ENCODE results near the gene ACTR6.

GRCh38 chr12:100214518-100214917 lies 13.9 kb downstream of the ACTR6 start:
- no peak for TF ChIP-seq CTCF (IDR thresholded peaks at IDR 0.05; ENCODE audit: low read depth, low read length)
- TF ChIP-seq POLR2A (IDR thresholded peaks at IDR 0.05; ENCODE audit: extremely low read depth, insufficient read length), result no peak
- TF ChIP-seq MAX (IDR thresholded peaks at IDR 0.05; ENCODE audit: low read depth, low read length), result no peak
